PC-9 (cell line): ENCODE data around the gene ZBTB7A. TPM values are rescaled to one million over a fixed set of nuclear protein-coding genes. Genes with fewer than 3 reads are reported as not detected.
A peak's percentile ranks its signal among the peaks of the same experiment; 100 is the strongest.

Source experiments
- BruUV-seq: library from RNA; stranded (reverse); fragments of 400-500 nt; replicated peaks from 2 replicates; lab custom pipeline; 2021; lab: Mats Ljungman, UMichigan
- CTCF ChIA-PET: fragments of 300-600 bp; sonication (Branson Sonifier 250); formaldehyde crosslinking; loops from one replicate; lab custom pipeline; 2022; ENCODE audit warnings: antibody characterized with exemption; lab: Charles Lee
- POLR2A ChIA-PET: fragments of 300-600 bp; sonication (Branson Sonifier 250); formaldehyde crosslinking; loops from one replicate; lab custom pipeline; 2022; ENCODE audit warnings: antibody characterized with exemption; ENCODE audit not compliant: unreplicated experiment; lab: Charles Lee
- DNase-seq, 2 experiments: peaks; one replicate each; pipeline versions ENCODE4 v3.0.0 to v3.0.0-alpha.2; 2015 to 2022; ENCODE audit warnings: mixed read lengths in 1 of 2
- H2AFZ ChIP-seq: fragments of 200-600 bp; sonication (generic); 2 replicates; pipeline ENCODE4 v1.8.1; 2017; ENCODE audit warnings: antibody characterized with exemption
- H3F3A ChIP-seq: fragments of 200-600 bp; sonication (generic); 2 replicates; pipeline ENCODE4 v1.8.1; 2017; ENCODE audit warnings: antibody characterized with exemption, mild to moderate bottlenecking, low read depth; ENCODE audit not compliant: insufficient read depth
- H3K27ac ChIP-seq: fragments of 200-600 bp; sonication (generic); 2 replicates; pipeline ENCODE4 v1.6.1; 2016; ENCODE audit warnings: mixed run types
- H3K27me3 ChIP-seq: fragments of 200-600 bp; sonication (generic); 2 replicates; pipeline ENCODE4 v1.6.1; 2016; ENCODE audit warnings: low read depth, mixed run types; ENCODE audit not compliant: insufficient read depth
- H3K36me3 ChIP-seq: fragments of 200-600 bp; sonication (generic); 2 replicates; pipeline ENCODE4 v1.6.1; 2016; ENCODE audit warnings: low read depth, mixed run types
- H3K4me1 ChIP-seq: fragments of 200-600 bp; sonication (generic); replicated peaks from 2 replicates; pipeline ENCODE4 v1.6.1; 2016; ENCODE audit warnings: mixed run types; ENCODE audit not compliant: insufficient read depth
- H3K4me2 ChIP-seq: fragments of 200-600 bp; sonication (generic); 2 replicates; pipeline ENCODE4 v1.6.1; 2017; ENCODE audit warnings: mixed run types
- H3K4me3 ChIP-seq: fragments of 200-600 bp; sonication (generic); 2 replicates; pipeline ENCODE4 v1.6.1; 2016; ENCODE audit warnings: mixed run types
- H3K79me2 ChIP-seq: fragments of 200-600 bp; sonication (generic); 2 replicates; pipeline ENCODE4 v1.6.1; 2017; ENCODE audit warnings: low read depth, mixed run types
- H3K9me2 ChIP-seq: fragments of 200-600 bp; sonication (generic); 2 replicates; pipeline ENCODE4 v1.8.1; 2017; ENCODE audit warnings: mild to moderate bottlenecking; ENCODE audit not compliant: insufficient read depth
- H3K9me3 ChIP-seq: fragments of 200-600 bp; sonication (generic); 2 replicates; pipeline ENCODE4 v1.8.1; 2016; ENCODE audit warnings: low read depth; ENCODE audit not compliant: insufficient read depth
- H4K20me1 ChIP-seq: fragments of 200-600 bp; sonication (generic); 2 replicates; pipeline ENCODE4 v1.8.1; 2017; ENCODE audit not compliant: insufficient read depth
- CTCF ChIP-seq: fragments of 200-600 bp; sonication (generic); conservative IDR thresholded peaks from 2 replicates; pipeline ENCODE4 v1.6.1; 2017; ENCODE audit warnings: mixed run types, antibody characterized with exemption, mild to moderate bottlenecking, moderate library complexity
- EZH2 ChIP-seq: fragments of 200-600 bp; sonication (generic); IDR thresholded peaks from 2 replicates; pipeline ENCODE4 v1.8.0; 2017; ENCODE audit warnings: antibody characterized with exemption, low read depth
- intact Hi-C: fragments of 100-400 bp; cut with micrococcal nuclease; formaldehyde crosslinking; loops from one replicate; pipeline ENCODE4 v1.10.0; 2022; ENCODE audit not compliant: unreplicated experiment
- total RNA-seq: library from RNA; stranded (reverse); gene quantifications from 2 replicates; pipeline ENCODE4 v1.2.3, GENCODE V29; 2021

Gene ZBTB7A
- total RNA-seq, 1 experiment from 2014 or later = 41.2 TPM

- CTCF ChIA-PET = interaction anchor here (0.6 kb wide), 1 partner anchor 44 kb away, joined by 5 read pairs; no protein-coding TSS in a partner anchor
- peak overlapping the region; percentile 99 for H3K27ac ChIP-seq
- H3F3A ChIP-seq = peaks cover 34% of the 10 kb centered on the region
- peak overlapping the region; percentile 98 for H3K4me2 ChIP-seq
- peaks cover 5% of the 10 kb centered on the region; the same call in 1 of the 2 replicates for H3K36me3 ChIP-seq
- TSS peak; percentile 4 for BruUV-seq
- no peaks in the 10 kb centered on the region for H3K9me3 ChIP-seq
- no peaks in the 10 kb centered on the region for H3K27me3 ChIP-seq
- peak; percentile 65 to 77 for DNase-seq
- no peak for TF ChIP-seq EZH2
- TF ChIP-seq CTCF = no peak
- peak overlapping the region; percentile 55; the same call in 1 of the 2 replicates for H3K4me3 ChIP-seq
- no peak overlapping the region for H2AFZ ChIP-seq
- intact Hi-C loops = loop anchor here (1.0 kb wide), 1 partner anchor 11 kb away; no protein-coding TSS in a partner anchor
- H3K79me2 ChIP-seq = peaks cover 72% of the 10 kb centered on the region
- no peaks in the 10 kb centered on the region for H3K9me2 ChIP-seq
- peaks cover 23% of the 10 kb centered on the region for H3K4me1 ChIP-seq
- POLR2A ChIA-PET = no interaction called here
- peaks cover 40% of the 10 kb centered on the region for H4K20me1 ChIP-seq
These were observed 15.3 kb downstream of the ZBTB7A start for GRCh38 chr19:4051175-4052101.

- ChIA-PET CTCF (no interaction called here), POLR2A (no interaction called here)
- Histone ChIP-seq H3K4me1 (peaks cover 23% of the 10 kb centered on the region), H4K20me1 (peaks cover 33% of the 10 kb centered on the region), H2AFZ (no peak overlapping the region), H3K9me3 (no peaks in the 10 kb centered on the region), H3F3A (peaks cover 26% of the 10 kb centered on the region), H3K27ac (no peak overlapping the region), H3K9me2 (no peaks in the 10 kb centered on the region), H3K79me2 (peaks cover 74% of the 10 kb centered on the region), H3K36me3 (peaks cover 5% of the 10 kb centered on the region; the same call in 1 of the 2 replicates), H3K4me2 (no peak overlapping the region), H3K27me3 (no peaks in the 10 kb centered on the region), H3K4me3 (no peak overlapping the region)
- BruUV-seq = no TSS peak
- intact Hi-C loops = no loop called here
- no peak for DNase-seq
- TF ChIP-seq EZH2 (no peak), CTCF (no peak)
These were observed 17.3 kb downstream of the ZBTB7A start for GRCh38 chr19:4049432-4049831.

- no peaks in the 10 kb centered on the region for H3K27me3 ChIP-seq
- H3K9me3 ChIP-seq = no peaks in the 10 kb centered on the region
- peaks cover 74% of the 10 kb centered on the region for H3K79me2 ChIP-seq
- peaks cover 17% of the 10 kb centered on the region; the same call in 1 of the 2 replicates for H3F3A ChIP-seq
- H3K4me2 ChIP-seq = no peak overlapping the region
- H3K36me3 ChIP-seq = peaks cover 5% of the 10 kb centered on the region; the same call in 1 of the 2 replicates
- H3K9me2 ChIP-seq = no peaks in the 10 kb centered on the region
- ChIA-PET CTCF (no interaction called here), POLR2A (no interaction called here)
- no peak overlapping the region for H3K27ac ChIP-seq
- peaks cover 28% of the 10 kb centered on the region for H3K4me1 ChIP-seq
- no peak overlapping the region for H3K4me3 ChIP-seq
- TF ChIP-seq EZH2 = no peak
- no peak for TF ChIP-seq CTCF
- no TSS peak for BruUV-seq
- no peak for DNase-seq
- peaks cover 34% of the 10 kb centered on the region for H4K20me1 ChIP-seq
- intact Hi-C loops = no loop called here
- no peak overlapping the region for H2AFZ ChIP-seq
These were observed 19.6 kb downstream of the ZBTB7A start for GRCh38 chr19:4046946-4047683.
